WI38 (cell line): ENCODE measurements around the gene MBP.

ENCODE experiments used
- H3K4me3 ChIP-seq: 2 replicates; pipeline ENCODE4 v1.5.1; 2011; ENCODE audit warnings: low read depth, mild to moderate bottlenecking, control low read depth, low read length
- TF ChIP-seq, protein P1 (sequence below): IDR thresholded peaks from 2 replicates; pipeline ENCODE4 v1.5.1; 2012; ENCODE audit warnings: low read depth, mild to moderate bottlenecking, control low read depth, low read length

The MBP gene

DNA sequence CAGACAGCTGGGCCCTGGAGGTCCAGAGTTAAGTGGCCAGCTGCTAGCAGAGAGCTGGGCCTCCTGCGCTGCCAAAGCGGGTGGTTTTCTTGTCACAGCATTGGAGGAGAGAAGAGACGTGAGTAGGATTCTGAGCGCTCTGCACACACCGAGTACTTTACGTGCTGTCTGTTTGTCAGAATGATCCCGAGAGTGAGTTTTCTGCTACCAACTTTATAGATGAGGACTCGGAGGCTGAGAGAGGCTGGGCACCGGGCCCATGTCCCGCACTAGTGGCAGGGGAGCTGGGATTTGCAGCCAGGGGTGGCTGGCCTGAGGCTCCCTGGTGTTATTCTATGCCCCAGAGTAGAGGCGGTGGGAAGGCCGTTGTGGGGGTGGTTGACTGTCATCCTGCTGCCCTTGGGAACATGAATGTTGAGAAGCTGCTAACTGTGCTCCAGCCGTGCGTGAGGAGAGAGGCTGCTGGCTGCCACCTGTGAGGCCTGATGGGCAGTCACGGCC, 36.3 kb upstream of the MBP start:
- TF ChIP-seq, protein P1, sequence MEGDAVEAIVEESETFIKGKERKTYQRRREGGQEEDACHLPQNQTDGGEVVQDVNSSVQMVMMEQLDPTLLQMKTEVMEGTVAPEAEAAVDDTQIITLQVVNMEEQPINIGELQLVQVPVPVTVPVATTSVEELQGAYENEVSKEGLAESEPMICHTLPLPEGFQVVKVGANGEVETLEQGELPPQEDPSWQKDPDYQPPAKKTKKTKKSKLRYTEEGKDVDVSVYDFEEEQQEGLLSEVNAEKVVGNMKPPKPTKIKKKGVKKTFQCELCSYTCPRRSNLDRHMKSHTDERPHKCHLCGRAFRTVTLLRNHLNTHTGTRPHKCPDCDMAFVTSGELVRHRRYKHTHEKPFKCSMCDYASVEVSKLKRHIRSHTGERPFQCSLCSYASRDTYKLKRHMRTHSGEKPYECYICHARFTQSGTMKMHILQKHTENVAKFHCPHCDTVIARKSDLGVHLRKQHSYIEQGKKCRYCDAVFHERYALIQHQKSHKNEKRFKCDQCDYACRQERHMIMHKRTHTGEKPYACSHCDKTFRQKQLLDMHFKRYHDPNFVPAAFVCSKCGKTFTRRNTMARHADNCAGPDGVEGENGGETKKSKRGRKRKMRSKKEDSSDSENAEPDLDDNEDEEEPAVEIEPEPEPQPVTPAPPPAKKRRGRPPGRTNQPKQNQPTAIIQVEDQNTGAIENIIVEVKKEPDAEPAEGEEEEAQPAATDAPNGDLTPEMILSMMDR, result no peak

DNA sequence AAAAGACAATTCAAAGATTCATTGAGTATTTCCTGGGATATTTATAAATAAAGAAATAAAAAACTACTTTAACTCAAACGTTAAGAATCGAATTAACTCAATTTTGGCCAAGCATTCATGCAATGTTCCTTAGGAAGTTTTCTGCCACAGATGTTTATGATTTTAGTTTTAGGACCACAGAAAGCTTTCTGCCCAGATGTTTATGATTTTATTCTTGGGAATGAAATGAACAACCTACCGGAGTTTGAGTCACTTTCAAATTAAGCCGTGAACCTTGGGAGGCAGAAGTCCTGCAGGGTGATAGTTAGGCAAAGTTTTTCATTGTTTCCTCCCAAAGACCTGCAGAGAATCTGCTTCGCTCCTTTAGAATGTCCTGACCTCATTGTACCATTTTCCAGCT, 34.7 kb upstream of the MBP start:
- no peak overlapping the region for H3K4me3 ChIP-seq
- TF ChIP-seq, protein P1, result no peak

More for the DNA sequence above, 36.3 kb upstream of the MBP start:
- no peak overlapping the region for H3K4me3 ChIP-seq

DNA sequence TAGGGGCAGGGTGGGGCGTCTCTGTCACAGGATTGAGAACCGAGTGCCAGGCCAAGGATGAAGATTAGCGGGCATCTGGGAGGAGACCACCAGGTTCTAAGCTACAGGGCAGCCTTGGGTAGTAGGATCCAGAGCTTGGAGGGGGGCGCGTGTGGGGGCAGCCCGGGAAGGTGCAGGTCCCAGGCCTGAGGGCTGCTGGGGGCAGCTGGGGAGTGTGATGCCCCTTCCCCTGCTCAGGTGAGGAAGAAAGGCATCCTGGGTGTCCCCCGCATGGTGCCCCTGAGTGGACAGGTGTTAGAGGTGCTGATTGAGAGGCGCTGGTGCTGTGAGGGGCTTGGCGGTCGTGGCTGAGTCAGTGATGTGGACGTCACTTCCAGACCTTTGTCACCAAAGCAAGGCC, 33.9 kb upstream of the MBP start:
- no peak overlapping the region for H3K4me3 ChIP-seq
- TF ChIP-seq, protein P1, result no peak

DNA sequence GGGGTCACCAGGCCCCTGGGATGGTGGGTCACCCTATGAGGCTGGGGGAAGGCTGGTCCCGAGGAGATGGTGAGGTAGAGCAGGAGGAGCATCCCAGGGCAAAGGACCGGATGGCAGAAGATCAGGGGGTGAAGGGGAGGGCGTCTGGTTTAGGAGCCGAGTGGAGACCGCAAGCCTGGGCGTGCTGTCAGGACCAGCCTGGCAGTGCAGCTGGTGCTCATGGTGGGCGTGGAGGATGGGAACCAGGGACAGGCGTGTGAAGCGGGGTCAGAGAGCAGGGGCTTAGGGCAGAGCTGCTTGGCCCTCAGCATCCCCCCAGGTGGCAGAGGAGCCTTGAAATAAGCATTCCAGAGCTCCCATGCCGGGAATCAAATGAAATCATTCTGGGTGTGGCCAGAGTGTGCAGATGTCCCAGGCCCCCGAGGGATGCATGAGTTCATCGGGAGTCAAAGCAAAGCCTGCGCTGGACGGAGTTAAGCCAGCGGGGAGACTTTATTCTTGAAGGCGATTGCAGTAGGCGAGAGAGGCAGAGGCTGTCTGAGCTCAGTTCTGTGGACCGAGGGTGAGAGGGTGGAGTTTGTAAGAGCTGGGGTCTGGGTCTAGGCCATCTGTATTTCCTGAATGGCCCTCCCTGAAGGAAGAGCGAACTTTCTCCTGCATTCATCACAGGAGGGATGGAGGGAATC, 33.1 kb upstream of the MBP start:
- H3K4me3 ChIP-seq, result no peak overlapping the region
- TF ChIP-seq, protein P1, result no peak

- TF ChIP-seq, protein P1, result no peak
- no peak overlapping the region for H3K4me3 ChIP-seq
These were observed 32.3 kb upstream of the MBP start for GRCh38 chr18:77164763-77165485.

DNA sequence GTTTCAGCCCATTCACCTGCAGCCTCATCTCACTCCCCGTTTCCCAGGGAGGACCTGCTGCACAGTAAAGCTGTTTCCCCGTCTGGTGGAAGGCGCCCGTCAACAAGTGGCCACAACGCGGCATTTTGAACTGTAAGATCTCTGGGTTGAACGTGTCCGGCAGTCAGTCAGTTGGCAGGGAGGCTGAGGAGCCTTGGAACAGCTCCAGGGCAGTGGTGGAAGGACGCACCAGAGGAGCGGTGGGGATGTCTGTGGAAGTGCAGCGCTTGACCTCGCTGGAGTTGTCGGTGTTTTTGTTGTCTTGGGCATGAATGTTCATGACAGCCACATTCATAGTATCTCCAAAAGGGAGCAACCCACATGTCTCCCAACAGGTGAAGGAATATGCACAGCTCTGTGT, 31.4 kb upstream of the MBP start:
- TF ChIP-seq, protein P1, result no peak
- no peak overlapping the region for H3K4me3 ChIP-seq

GRCh38 chr18:77162580-77162979, 30.0 kb upstream of the MBP start:
- TF ChIP-seq, protein P1, result no peak

More at GRCh38 chr18:77162580-77162979, 30.0 kb upstream of the MBP start:
- H3K4me3 ChIP-seq, result no peak overlapping the region
